Measurements from ENCODE around the gene DOCK9. TPM values are rescaled to one million over a fixed set of nuclear protein-coding genes. Genes with fewer than 3 reads are reported as not detected.

DOCK9 gene
- total and polyA plus RNA-seq, 9 of the 15 experiments (the other 6 are each of a cell fraction or from before 2014, with no cell fraction given): 3.5 to 25.3 (median 16.7) TPM

DNA sequence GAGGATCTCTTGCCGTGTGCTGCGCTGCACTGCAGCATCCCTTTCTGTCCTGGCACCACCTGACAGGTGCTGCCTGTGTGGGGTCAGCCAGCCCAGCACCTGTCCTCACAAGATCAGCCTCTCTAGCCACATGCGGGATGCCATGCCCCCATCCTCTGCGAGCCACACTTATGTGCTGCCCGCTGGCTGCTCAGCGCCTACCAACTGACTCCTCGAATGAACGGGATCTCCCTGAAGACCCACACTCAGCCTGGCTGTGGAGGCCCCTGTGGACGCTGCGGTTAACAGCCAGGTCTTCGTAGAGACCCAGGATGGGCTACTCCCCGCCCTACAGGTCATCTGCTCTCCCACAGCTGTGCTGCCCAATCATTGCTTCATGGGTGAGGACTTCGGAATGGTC is 106.1 kb downstream of the DOCK9 start:
- Histone ChIP-seq H2AFZ (ENCODE audit: low read depth, low read length) (no peak overlapping the region), H3K36me3 (ENCODE audit: control insufficient read depth, insufficient read depth, low read length) (peaks cover 26% of the 10 kb centered on the region; the same call in 2 of the 3 replicates), H3K9ac (ENCODE audit: insufficient read depth in 1 of 2, low read depth in 2 of 2, low read length in 2 of 2) (no peak overlapping the region), H3K4me2 (ENCODE audit: insufficient read depth, low read length) (no peak overlapping the region), H3K4me3 (no peak overlapping the region), H3K79me2 (ENCODE audit: control insufficient read depth, insufficient read depth, low read length) (no peaks in the 10 kb centered on the region), H3K9me3 (replicated peaks; ENCODE audit: control insufficient read depth, insufficient read depth, low read depth, low read length) (peaks cover 6% of the 10 kb centered on the region; the same call in 1 of the 2 replicates), H3K27me3 (ENCODE audit: control insufficient read depth in 2 of 2, insufficient read depth in 2 of 2, low read length in 2 of 2) (no peaks in the 10 kb centered on the region), H3K4me1 (replicated peaks in 1 of 2; ENCODE audit: control insufficient read depth in 2 of 2, insufficient read depth in 2 of 2, low read length in 2 of 2) (no peaks in the 10 kb centered on the region), H3K27ac (ENCODE audit: extremely low read depth, low read depth, low read length) (no peak overlapping the region), H3K9me1 (ENCODE audit: control insufficient read depth, insufficient read depth, low read length) (no peaks in the 10 kb centered on the region), H4K20me1 (replicated peaks; ENCODE audit: control insufficient read depth, insufficient read depth, low read length) (no peaks in the 10 kb centered on the region)
- intact Hi-C loops (cut with micrococcal nuclease): no loop called here
- CTCF ChIA-PET (ENCODE audit: low intra/inter-chr PET ratio): no interaction called here
- POLR2A ChIA-PET: no interaction called here
- FAIRE-seq (no peak), DNase-seq (ENCODE audit: extremely low read depth in 1 of 4, low spot score in 3 of 4) (no peak), ATAC-seq (no peak)
- TF ChIP-seq ZNF780A (CRISPR knock-in tag; IDR thresholded peaks at IDR 0.05) (no peak), MAZ (CRISPR knock-in tag; conservative IDR thresholded peaks at IDR 0.05 in 1 of 2, IDR thresholded peaks at IDR 0.05 in 1 of 2) (no peak), CHD1 (IDR thresholded peaks at IDR 0.05; ENCODE audit: low read length) (no peak), PTTG1 (tag; IDR thresholded peaks at IDR 0.05; ENCODE audit: low read depth) (no peak), HDGF (IDR thresholded peaks at IDR 0.05) (no peak), SP1 (CRISPR knock-in tag; IDR thresholded peaks at IDR 0.05) (no peak), MCM5 (IDR thresholded peaks at IDR 0.05; ENCODE audit: low read depth) (no peak), NFRKB (IDR thresholded peaks at IDR 0.05; ENCODE audit: low read depth) (no peak), ZNF668 (CRISPR knock-in tag; IDR thresholded peaks at IDR 0.05) (no peak), GATA2 (CRISPR knock-in tag; IDR thresholded peaks at IDR 0.05) (no peak), GATAD2A (IDR thresholded peaks at IDR 0.05) (no peak), HLTF (IDR thresholded peaks at IDR 0.05) (no peak)
- TF ChIP-seq, protein P1, sequence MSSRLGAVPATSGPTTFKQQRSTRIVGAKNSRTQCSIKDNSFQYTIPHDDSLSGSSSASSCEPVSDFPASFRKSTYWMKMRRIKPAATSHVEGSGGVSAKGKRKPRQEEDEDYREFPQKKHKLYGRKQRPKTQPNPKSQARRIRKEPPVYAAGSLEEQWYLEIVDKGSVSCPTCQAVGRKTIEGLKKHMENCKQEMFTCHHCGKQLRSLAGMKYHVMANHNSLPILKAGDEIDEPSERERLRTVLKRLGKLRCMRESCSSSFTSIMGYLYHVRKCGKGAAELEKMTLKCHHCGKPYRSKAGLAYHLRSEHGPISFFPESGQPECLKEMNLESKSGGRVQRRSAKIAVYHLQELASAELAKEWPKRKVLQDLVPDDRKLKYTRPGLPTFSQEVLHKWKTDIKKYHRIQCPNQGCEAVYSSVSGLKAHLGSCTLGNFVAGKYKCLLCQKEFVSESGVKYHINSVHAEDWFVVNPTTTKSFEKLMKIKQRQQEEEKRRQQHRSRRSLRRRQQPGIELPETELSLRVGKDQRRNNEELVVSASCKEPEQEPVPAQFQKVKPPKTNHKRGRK (tag; IDR thresholded peaks at IDR 0.05): no peak
- TF ChIP-seq, protein P2, sequence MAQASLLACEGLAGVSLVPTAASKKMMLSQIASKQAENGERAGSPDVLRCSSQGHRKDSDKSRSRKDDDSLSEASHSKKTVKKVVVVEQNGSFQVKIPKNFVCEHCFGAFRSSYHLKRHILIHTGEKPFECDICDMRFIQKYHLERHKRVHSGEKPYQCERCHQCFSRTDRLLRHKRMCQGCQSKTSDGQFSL (CRISPR knock-in tag; IDR thresholded peaks at IDR 0.05): no peak
- TF ChIP-seq, protein P2 (tag; IDR thresholded peaks at IDR 0.05): no peak
- in situ Hi-C loops (cut with MboI): no loop called here
- BruUV-seq (replicated peaks): no TSS peak
- WGBS (ENCODE audit: insufficient coverage, low coverage, missing lambda C conversion rate): 87% methylated on average over 11 of the region's 13 CpGs

Data from K562 (cell line).